ENCODE measurements around the gene CTSE.

The CTSE gene

DNA sequence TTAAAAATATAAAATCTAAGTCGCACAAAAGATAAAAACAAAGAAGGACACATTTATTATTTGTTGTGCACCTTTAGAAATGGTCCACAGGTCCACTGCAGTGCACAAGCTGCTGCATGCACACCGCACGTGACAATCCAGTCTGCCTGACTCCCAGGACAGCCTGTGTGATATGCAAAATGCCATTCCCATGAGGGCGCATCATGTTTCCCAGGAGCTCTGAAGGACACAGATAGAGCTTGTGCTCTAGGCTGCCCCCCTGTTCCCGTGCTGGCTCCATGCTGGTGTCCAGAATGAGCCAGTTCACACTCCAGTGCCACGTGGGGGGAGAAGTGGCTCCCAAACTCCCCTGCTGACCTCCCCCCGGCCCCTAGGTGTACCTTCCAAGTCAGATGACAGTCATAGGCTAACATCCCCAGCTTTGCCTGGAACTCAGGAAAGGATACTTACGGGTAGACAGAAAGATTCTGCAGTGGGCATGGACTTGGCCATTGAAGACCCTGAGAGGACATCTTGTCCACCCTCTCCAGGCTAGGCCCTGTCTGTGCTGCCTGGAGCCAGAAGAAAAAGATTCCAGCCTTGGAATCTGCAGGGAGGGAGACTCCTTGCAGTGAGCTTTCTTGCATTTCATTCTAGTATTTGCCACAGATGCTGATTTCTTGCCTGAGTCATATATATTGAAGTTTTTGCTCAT is 46.8 kb downstream of the CTSE start:
- TF ChIP-seq, protein P1, sequence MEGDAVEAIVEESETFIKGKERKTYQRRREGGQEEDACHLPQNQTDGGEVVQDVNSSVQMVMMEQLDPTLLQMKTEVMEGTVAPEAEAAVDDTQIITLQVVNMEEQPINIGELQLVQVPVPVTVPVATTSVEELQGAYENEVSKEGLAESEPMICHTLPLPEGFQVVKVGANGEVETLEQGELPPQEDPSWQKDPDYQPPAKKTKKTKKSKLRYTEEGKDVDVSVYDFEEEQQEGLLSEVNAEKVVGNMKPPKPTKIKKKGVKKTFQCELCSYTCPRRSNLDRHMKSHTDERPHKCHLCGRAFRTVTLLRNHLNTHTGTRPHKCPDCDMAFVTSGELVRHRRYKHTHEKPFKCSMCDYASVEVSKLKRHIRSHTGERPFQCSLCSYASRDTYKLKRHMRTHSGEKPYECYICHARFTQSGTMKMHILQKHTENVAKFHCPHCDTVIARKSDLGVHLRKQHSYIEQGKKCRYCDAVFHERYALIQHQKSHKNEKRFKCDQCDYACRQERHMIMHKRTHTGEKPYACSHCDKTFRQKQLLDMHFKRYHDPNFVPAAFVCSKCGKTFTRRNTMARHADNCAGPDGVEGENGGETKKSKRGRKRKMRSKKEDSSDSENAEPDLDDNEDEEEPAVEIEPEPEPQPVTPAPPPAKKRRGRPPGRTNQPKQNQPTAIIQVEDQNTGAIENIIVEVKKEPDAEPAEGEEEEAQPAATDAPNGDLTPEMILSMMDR (IDR thresholded peaks at IDR 0.05; ENCODE audit: extremely low read depth, missing control alignments), result no peak
- DNase-seq (ENCODE audit: low spot score), result no peak

DNA sequence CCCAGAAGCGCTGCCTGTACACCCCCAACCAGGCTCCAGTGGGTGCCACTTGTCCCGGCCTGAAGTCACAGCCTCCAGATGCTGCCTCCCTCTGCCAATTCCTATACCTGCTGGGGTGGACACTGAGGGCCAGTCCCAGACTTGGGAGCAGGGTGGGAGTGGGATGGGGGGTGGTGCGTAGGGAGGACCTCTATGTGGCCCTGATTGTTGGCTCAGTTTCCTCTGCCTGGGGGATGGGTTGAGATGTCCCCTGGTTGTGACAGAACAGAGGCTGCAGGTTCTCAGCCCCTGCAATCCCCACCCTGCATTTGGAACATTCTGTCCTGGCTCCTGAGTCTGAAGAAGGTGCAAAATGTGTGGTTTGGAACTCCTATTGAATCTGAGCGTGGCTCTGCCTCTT is 47.7 kb downstream of the CTSE start:
- DNase-seq (ENCODE audit: low spot score), result no peak
- TF ChIP-seq, protein P1 (IDR thresholded peaks at IDR 0.05; ENCODE audit: extremely low read depth, missing control alignments), result no peak

DNA sequence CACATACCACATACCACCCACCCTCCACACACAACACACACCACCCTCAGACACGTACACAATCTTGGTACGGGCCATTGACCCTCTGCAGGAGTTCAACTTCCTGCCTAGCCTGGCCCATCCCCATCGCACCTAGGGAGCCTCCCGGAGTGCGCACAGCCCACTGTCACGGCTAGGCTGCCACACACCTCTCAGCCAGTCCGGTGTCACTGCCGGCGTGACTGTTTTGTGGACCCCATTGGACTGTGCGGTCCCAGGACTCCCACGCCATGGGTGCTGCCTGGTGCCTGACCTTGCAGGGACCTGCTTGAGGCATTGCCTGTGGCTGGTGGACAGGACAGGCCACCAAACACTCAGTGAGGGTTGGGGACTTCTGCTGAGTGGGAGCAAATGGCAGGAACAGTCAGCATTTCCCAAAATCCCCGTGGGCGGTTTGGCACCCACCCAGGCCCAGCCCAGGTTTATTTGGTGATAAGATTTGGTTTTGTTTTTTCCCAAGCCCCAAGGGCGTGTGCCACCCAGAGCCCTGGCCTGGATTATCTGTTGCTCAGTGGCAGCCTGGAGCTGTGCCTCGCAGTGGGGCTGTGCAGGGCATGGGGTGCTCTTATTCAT is 48.2 kb downstream of the CTSE start:
- DNase-seq (ENCODE audit: low spot score), result no peak
- TF ChIP-seq, protein P1 (IDR thresholded peaks at IDR 0.05; ENCODE audit: extremely low read depth, missing control alignments), result no peak

DNA sequence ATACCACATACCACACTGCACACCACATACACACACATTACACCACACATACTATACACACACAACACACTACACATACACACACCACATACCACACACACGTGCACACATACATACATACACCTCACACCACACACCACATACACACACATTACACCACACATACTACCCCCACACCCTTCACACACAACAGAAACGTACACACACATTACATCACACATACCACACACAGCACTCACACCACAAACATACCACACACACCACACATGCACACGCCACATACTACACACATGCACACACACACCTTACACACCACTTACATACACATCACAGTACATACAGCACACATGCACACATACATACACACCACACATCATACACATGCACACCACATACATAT is 49.0 kb downstream of the CTSE start:
- DNase-seq (ENCODE audit: low spot score), result no peak

DNA sequence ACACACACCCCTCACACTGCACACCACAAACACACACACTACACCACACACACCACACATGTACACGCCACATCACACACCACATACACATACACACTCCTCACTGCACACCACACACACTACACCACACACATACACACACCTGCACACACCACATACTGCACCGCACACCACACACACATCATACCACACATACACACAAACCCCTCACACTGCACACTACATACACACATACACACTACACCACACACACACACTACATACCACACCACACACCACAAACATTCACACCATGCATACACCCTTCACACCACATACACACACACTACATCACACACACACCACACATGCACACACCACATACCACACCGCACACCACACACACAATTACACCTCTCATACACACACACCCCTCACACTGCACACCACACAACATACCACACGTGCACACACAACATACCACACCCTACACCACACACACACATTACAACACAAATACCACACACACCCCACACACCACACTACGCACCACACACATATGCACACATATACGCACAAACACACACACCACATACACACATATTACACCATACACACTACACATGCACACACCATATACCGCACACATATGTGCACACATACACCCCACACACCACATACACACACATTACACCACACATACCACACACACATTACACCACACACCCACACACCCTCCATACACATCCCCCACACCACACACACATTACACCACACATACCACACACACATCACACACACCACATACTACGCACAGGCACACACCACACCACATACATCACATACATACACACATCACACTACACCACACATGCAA is 50.1 kb downstream of the CTSE start:
- TF ChIP-seq, protein P1 (IDR thresholded peaks at IDR 0.05; ENCODE audit: extremely low read depth, missing control alignments), result no peak
- DNase-seq (ENCODE audit: low spot score), result no peak

More for the DNA sequence above, 49.0 kb downstream of the CTSE start:
- TF ChIP-seq, protein P1 (IDR thresholded peaks at IDR 0.05; ENCODE audit: extremely low read depth, missing control alignments), result no peak

DNA sequence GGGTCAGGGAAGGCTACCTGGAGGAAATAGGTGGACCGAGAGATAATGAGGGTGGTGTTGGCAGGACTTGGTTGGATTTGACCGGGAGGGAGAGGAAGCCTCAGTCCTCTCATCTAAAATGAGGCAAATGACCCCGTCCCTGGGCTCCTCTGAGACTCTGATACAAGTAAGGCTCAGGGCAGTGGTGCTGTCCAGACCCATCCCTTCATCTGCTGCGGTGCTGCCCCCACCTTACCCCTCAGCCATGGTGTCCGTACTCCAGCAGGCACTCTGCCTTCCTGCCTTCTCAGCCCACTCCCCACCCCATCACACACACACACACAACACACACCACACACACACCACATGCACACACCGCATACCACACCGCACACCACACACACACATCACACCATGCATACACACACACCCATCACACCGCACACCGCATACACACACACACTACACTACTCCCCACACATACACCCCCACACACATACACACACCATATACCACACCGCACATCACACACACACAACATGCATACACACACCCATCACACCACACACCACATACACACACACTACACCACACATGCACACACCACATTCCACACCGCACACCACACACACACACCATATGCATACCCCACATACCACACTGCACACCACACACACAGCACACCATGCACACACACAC is 51.1 kb downstream of the CTSE start:
- no peak for DNase-seq (ENCODE audit: low spot score)
- TF ChIP-seq, protein P1 (IDR thresholded peaks at IDR 0.05; ENCODE audit: extremely low read depth, missing control alignments), result no peak
